Neural cell (in vitro differentiated cells): Measurements from ENCODE around the gene MYOD1. TPM values are rescaled to one million over a fixed set of nuclear protein-coding genes. Genes with fewer than 3 reads are reported as not detected.

Source experiments
- H2AFZ ChIP-seq: fragments of 200-600, 300-800 bp; sonication (generic), shearing (Covaris generic); 2 replicates; pipeline ENCODE4 v1.6.0; 2014; ENCODE audit warnings: low read depth, mild to moderate bottlenecking, antibody characterized with exemption, low read length, moderate library complexity
- H3F3A ChIP-seq: fragments of 200-600 bp; shearing (Covaris generic); 2 replicates; pipeline ENCODE4 v1.6.1; 2016; ENCODE audit warnings: mild to moderate bottlenecking, moderate library complexity, mixed read lengths, antibody characterized with exemption, low read length; ENCODE audit not compliant: insufficient read depth, poor library complexity, severe bottlenecking
- H3K27ac ChIP-seq: fragments of 200-600, 300-800 bp; sonication (generic), shearing (Covaris generic); 2 replicates; pipeline ENCODE4 v1.5.1; 2014; ENCODE audit warnings: mild to moderate bottlenecking, low read length, moderate library complexity
- H3K27me3 ChIP-seq: fragments of 300-800, 200-600 bp; sonication (generic), shearing (Covaris generic); 2 replicates; pipeline ENCODE4 v1.6.0; 2014; ENCODE audit warnings: mild to moderate bottlenecking, low read depth, low read length, moderate library complexity; ENCODE audit not compliant: insufficient read depth
- H3K36me3 ChIP-seq: fragments of 300-800, 200-600 bp; sonication (generic), shearing (Covaris generic); 2 replicates; pipeline ENCODE4 v1.5.1; 2014; ENCODE audit warnings: mild to moderate bottlenecking, antibody characterized with exemption, low read length, moderate library complexity; ENCODE audit not compliant: insufficient read depth
- H3K4me2 ChIP-seq: fragments of 300-800, 200-600 bp; sonication (generic), shearing (Covaris generic); 2 replicates; pipeline ENCODE4 v1.6.0; 2014; ENCODE audit warnings: mild to moderate bottlenecking, low read length
- H3K4me3 ChIP-seq: fragments of 300-800, 200-600 bp; sonication (generic), shearing (Covaris generic); 2 replicates; pipeline ENCODE4 v1.5.1; 2014; ENCODE audit warnings: mild to moderate bottlenecking, low read length, moderate library complexity
- H3K79me2 ChIP-seq: fragments of 200-600 bp; shearing (Covaris generic); replicated peaks from 2 replicates; pipeline ENCODE4 v1.6.0; 2014; ENCODE audit warnings: mild to moderate bottlenecking, low read length, moderate library complexity; ENCODE audit not compliant: insufficient read depth
- H3K9ac ChIP-seq: fragments of 300-800, 200-600 bp; sonication (generic), shearing (Covaris generic); 2 replicates; pipeline ENCODE4 v1.6.1; 2016; ENCODE audit warnings: mild to moderate bottlenecking, low read length, mixed read lengths
- H3K9me2 ChIP-seq: fragments of 200-600 bp; shearing (Covaris generic); 2 replicates; pipeline ENCODE4 v1.6.1; 2016; ENCODE audit warnings: mild to moderate bottlenecking, low read length, mixed read lengths; ENCODE audit not compliant: insufficient read depth
- H3K9me3 ChIP-seq: fragments of 200-600, 300-800 bp; sonication (generic), shearing (Covaris generic); 2 replicates; pipeline ENCODE4 v1.6.1; 2016; ENCODE audit warnings: mild to moderate bottlenecking, mixed run types, low read length, moderate library complexity, mixed read lengths
- H4K20me1 ChIP-seq: fragments of 200-600 bp; shearing (Covaris generic); 2 replicates; pipeline ENCODE4 v1.6.1; 2016; ENCODE audit warnings: mild to moderate bottlenecking, mixed run types; ENCODE audit not compliant: insufficient read depth
- CTCF ChIP-seq: fragments of 450-650 bp; IDR thresholded peaks from 2 replicates; pipeline ENCODE4 v1.5.1; 2014; ENCODE audit warnings: antibody characterized with exemption, mild to moderate bottlenecking, moderate library complexity; ENCODE audit not compliant: poor library complexity, severe bottlenecking
- EP300 ChIP-seq: fragments of 450-650 bp; conservative IDR thresholded peaks from 2 replicates; pipeline ENCODE4 v1.6.1; 2014; ENCODE audit warnings: antibody characterized with exemption, mild to moderate bottlenecking, moderate library complexity; ENCODE audit not compliant: poor library complexity, severe bottlenecking
- EZH2 ChIP-seq: fragments of 200-600, 300-800 bp; shearing (Covaris generic), sonication (generic); IDR thresholded peaks from 2 replicates; pipeline ENCODE4 v1.6.1; 2014; ENCODE audit warnings: antibody characterized with exemption, low read length, borderline replicate concordance, mild to moderate bottlenecking; ENCODE audit not compliant: insufficient read depth, poor library complexity, severe bottlenecking
- MXI1 ChIP-seq: fragments of 450-650 bp; conservative IDR thresholded peaks from 2 replicates; pipeline ENCODE4 v1.6.1; 2014; ENCODE audit warnings: antibody characterized with exemption, mild to moderate bottlenecking; ENCODE audit not compliant: poor library complexity, severe bottlenecking
- POLR2AphosphoS5 ChIP-seq: IDR thresholded peaks from 2 replicates; pipeline ENCODE4 v1.6.1; 2012
- RAD21 ChIP-seq: fragments of 450-650 bp; conservative IDR thresholded peaks from 2 replicates; pipeline ENCODE4 v1.6.1; 2014; ENCODE audit warnings: antibody characterized with exemption, mild to moderate bottlenecking, moderate library complexity
- SMC3 ChIP-seq: fragments of 450-650 bp; conservative IDR thresholded peaks from 2 replicates; pipeline ENCODE4 v1.6.1; 2014; ENCODE audit warnings: antibody characterized with exemption, mild to moderate bottlenecking, moderate library complexity; ENCODE audit not compliant: poor library complexity
- TAF1 ChIP-seq: IDR thresholded peaks from 2 replicates; pipeline ENCODE4 v1.6.1; 2012; ENCODE audit warnings: low read depth
- polyA plus RNA-seq: library from polyadenylated mRNA; depleted of rRNA; stranded (reverse); fragments of >200 nt; gene quantifications from 2 replicates; pipeline ENCODE4 v1.2.3, GENCODE V29; 2014
- TF ChIP-seq, protein P1 (sequence below): IDR thresholded peaks from 2 replicates; pipeline ENCODE4 v1.6.1; 2012; ENCODE audit warnings: borderline replicate concordance

The MYOD1 gene
- polyA plus RNA-seq, 1 donor from 2014 or later, result not detected

DNA sequence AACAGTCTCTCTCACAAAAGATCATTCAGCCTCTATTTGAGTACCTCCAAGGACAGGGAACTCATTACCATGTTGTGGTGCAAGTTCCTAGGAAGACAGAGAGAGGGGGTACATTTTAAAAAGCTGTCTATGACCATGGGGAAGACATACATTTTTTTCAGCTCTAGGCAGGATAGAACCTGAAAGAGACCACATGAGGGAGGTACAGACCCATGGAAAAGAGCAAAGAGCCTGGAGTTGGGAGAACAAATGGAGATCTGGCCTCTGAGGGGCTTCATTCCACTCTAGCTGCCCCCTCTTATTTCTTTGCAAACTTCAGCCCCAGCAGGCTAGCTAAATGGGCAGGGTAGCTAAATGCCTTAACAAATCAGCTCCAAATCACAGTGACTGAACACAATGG, 51.5 kb downstream of the MYOD1 start:
- no peak overlapping the region for H3K27ac ChIP-seq
- no peaks in the 10 kb centered on the region for H3K36me3 ChIP-seq
- no peaks in the 10 kb centered on the region for H3F3A ChIP-seq
- no peak overlapping the region for H3K9ac ChIP-seq
- no peaks in the 10 kb centered on the region for H3K27me3 ChIP-seq
- no peak overlapping the region for H2AFZ ChIP-seq
- no peaks in the 10 kb centered on the region for H3K9me2 ChIP-seq
- H3K9me3 ChIP-seq, result no peaks in the 10 kb centered on the region
- no peaks in the 10 kb centered on the region for H4K20me1 ChIP-seq
- H3K4me3 ChIP-seq, result no peak overlapping the region
- H3K79me2 ChIP-seq, result peaks cover 18% of the 10 kb centered on the region
- H3K4me2 ChIP-seq, result no peak overlapping the region
- no peak for TF ChIP-seq EZH2
- no peak for TF ChIP-seq RAD21
- TF ChIP-seq TAF1, result no peak
- no peak for TF ChIP-seq EP300
- TF ChIP-seq MXI1, result no peak
- TF ChIP-seq, protein P1, sequence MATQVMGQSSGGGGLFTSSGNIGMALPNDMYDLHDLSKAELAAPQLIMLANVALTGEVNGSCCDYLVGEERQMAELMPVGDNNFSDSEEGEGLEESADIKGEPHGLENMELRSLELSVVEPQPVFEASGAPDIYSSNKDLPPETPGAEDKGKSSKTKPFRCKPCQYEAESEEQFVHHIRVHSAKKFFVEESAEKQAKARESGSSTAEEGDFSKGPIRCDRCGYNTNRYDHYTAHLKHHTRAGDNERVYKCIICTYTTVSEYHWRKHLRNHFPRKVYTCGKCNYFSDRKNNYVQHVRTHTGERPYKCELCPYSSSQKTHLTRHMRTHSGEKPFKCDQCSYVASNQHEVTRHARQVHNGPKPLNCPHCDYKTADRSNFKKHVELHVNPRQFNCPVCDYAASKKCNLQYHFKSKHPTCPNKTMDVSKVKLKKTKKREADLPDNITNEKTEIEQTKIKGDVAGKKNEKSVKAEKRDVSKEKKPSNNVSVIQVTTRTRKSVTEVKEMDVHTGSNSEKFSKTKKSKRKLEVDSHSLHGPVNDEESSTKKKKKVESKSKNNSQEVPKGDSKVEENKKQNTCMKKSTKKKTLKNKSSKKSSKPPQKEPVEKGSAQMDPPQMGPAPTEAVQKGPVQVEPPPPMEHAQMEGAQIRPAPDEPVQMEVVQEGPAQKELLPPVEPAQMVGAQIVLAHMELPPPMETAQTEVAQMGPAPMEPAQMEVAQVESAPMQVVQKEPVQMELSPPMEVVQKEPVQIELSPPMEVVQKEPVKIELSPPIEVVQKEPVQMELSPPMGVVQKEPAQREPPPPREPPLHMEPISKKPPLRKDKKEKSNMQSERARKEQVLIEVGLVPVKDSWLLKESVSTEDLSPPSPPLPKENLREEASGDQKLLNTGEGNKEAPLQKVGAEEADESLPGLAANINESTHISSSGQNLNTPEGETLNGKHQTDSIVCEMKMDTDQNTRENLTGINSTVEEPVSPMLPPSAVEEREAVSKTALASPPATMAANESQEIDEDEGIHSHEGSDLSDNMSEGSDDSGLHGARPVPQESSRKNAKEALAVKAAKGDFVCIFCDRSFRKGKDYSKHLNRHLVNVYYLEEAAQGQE, result no peak
- TF ChIP-seq POLR2AphosphoS5, result no peak
- no peak for TF ChIP-seq SMC3
- TF ChIP-seq CTCF, result no peak

DNA sequence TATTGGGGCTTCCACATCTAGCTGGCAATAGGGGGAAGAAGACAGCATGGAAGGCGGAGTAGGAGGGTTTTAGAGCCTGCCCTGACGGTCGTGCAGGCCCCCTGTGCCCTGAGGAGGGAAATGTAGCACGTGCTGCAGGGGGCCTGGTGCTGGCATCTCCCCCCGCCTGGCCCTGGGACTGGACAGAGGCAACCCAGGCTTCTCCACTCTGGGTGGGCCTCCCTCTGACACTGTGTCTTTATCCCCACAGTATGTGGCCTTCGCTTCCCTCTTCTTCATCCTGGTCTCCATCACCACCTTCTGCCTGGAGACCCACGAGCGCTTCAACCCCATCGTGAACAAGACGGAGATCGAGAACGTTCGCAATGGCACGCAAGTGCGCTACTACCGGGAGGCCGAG, 52.0 kb downstream of the MYOD1 start:
- Histone ChIP-seq H3K79me2 (peaks cover 16% of the 10 kb centered on the region), H3K4me2 (no peak overlapping the region), H3F3A (no peaks in the 10 kb centered on the region), H4K20me1 (no peaks in the 10 kb centered on the region), H2AFZ (no peak overlapping the region), H3K4me3 (no peak overlapping the region), H3K9me2 (no peaks in the 10 kb centered on the region), H3K36me3 (no peaks in the 10 kb centered on the region), H3K9ac (no peak overlapping the region), H3K27me3 (no peaks in the 10 kb centered on the region), H3K9me3 (no peaks in the 10 kb centered on the region), H3K27ac (no peak overlapping the region)
- TF ChIP-seq EZH2 (no peak), SMC3 (no peak), CTCF (no peak), MXI1 (no peak), TAF1 (no peak), POLR2AphosphoS5 (no peak), RAD21 (no peak), EP300 (no peak)
- TF ChIP-seq, protein P1, result no peak
